Astrocyte of the hippocampus (primary cell): ENCODE data around the gene RALGPS2.

Experiments used
- DNase-seq: peaks from one replicate; pipeline ENCODE4 v3.0.0; 2011; ENCODE audit warnings: low read depth, low spot score

The RALGPS2 gene

GRCh38 chr1:178962853-178963711 is 238.0 kb downstream of the RALGPS2 start:
- no peak for DNase-seq

- DNase-seq: no peak
These were observed 239.7 kb downstream of the RALGPS2 start for GRCh38 chr1:178964469-178965330.

- DNase-seq: no peak
These were observed 241.3 kb downstream of the RALGPS2 start for GRCh38 chr1:178966312-178966711.

- DNase-seq: no peak
These were observed 244.4 kb downstream of the RALGPS2 start for GRCh38 chr1:178969226-178969987.

GRCh38 chr1:178970184-178970583 is 245.1 kb downstream of the RALGPS2 start:
- no peak for DNase-seq
